Measurements from ENCODE around the gene CDYL2. TPM values are rescaled to one million over a fixed set of nuclear protein-coding genes. Genes with fewer than 3 reads are reported as not detected.
A peak's percentile ranks its signal among the peaks of the same experiment; 100 is the strongest.

Gene CDYL2
- polyA plus RNA-seq, 1 of the 3 experiments (the other 2 are of a cell fraction), result 0.03 TPM

GRCh38 chr16:80682421-80683070, 121.9 kb downstream of the CDYL2 start:
- TF ChIP-seq RCOR1 (IDR thresholded peaks at IDR 0.05; ENCODE audit: low read length) (no peak), USF2 (IDR thresholded peaks at IDR 0.05; ENCODE audit: borderline replicate concordance, low read depth, low read length) (no peak), IRF3 (IDR thresholded peaks at IDR 0.05; ENCODE audit: low read depth, low read length) (no peak), FOSL2 (IDR thresholded peaks at IDR 0.05; ENCODE audit: borderline replicate concordance, low read depth) (no peak), GATA2 (CRISPR knock-in tag; IDR thresholded peaks at IDR 0.05) (no peak), FOXJ3 (CRISPR knock-in tag; IDR thresholded peaks at IDR 0.05) (no peak), REST (IDR thresholded peaks at IDR 0.05; ENCODE audit: low read depth, low read length) (no peak), RAD21 (IDR thresholded peaks at IDR 0.05; ENCODE audit: low read length) (no peak), JUND (IDR thresholded peaks at IDR 0.05) (no peak), POLR2AphosphoS5 (IDR thresholded peaks at IDR 0.05; ENCODE audit: low read depth, low read length) (no peak), NFIC (IDR thresholded peaks at IDR 0.05; ENCODE audit: borderline replicate concordance) (no peak), TCF12 (IDR thresholded peaks at IDR 0.05) (no peak), USF1 (IDR thresholded peaks at IDR 0.05; ENCODE audit: borderline replicate concordance, low read depth) (no peak), SMC3 (IDR thresholded peaks at IDR 0.05; ENCODE audit: low read depth, low read length) (no peak)
- no peaks in the 10 kb centered on the region; the same call in 1 of the 2 replicates for H3K9me3 ChIP-seq
- H3F3A ChIP-seq (replicated peaks; ENCODE audit: insufficient read depth), result no peaks in the 10 kb centered on the region
- H3K27me3 ChIP-seq (ENCODE audit: insufficient read depth), result no peaks in the 10 kb centered on the region
- no peaks in the 10 kb centered on the region for H4K20me1 ChIP-seq (ENCODE audit: insufficient read depth)
- H3K4me1 ChIP-seq (ENCODE audit: control insufficient read depth in 1 of 2, insufficient read depth in 2 of 2, low read depth in 1 of 2, low read length in 1 of 2), result no peaks in the 10 kb centered on the region
- H3K36me3 ChIP-seq (replicated peaks in 1 of 2; ENCODE audit: control insufficient read depth in 1 of 2, insufficient read depth in 2 of 2, low read length in 1 of 2), result no peaks in the 10 kb centered on the region
- H3K4me3 ChIP-seq (ENCODE audit: low read depth in 2 of 2, low read length in 1 of 2), result peak overlapping the region in 1 of 2 experiments; percentile 16; a peak in 1 of 4 replicates
- H3K9ac ChIP-seq, result no peak overlapping the region
- H3K27ac ChIP-seq (ENCODE audit: low read depth in 2 of 2, low read length in 1 of 2), result peak overlapping the region in 1 of 2 experiments; percentile 40; a peak in 1 of 4 replicates
- H3K79me2 ChIP-seq (ENCODE audit: insufficient read depth), result no peaks in the 10 kb centered on the region
- no peak for DNase-seq
- WGBS (ENCODE audit: low lambda C conversion rate), result 16% methylated on average over 18 of the region's 18 CpGs
- no peaks in the 10 kb centered on the region for H3K9me2 ChIP-seq
- H3K4me2 ChIP-seq, result peak overlapping the region; percentile 59
- no peak overlapping the region for H2AFZ ChIP-seq (ENCODE audit: low read depth)
- POLR2A ChIA-PET, result no interaction called here
- CTCF ChIA-PET, result interaction anchor here (0.5 kb wide), 1 partner anchor 142 kb away, joined by 3 read pairs; no protein-coding TSS in a partner anchor
